Limb (tissue), 2 donors: ENCODE measurements around the gene AHI1.
"Not testable (repeated sequence)": the region's sequence is repeated elsewhere in the genome, so short reads cannot be mapped to it uniquely, and the experiment has no call there.

Experiments
- DNase-seq, 2 donors: peaks; one replicate each; pipeline ENCODE4 v3.0.0-alpha.2; 2016; ENCODE audit errors: extremely low spot score in 2 of 2

Gene AHI1

GRCh38 chr6:135268263-135268662 is 229.3 kb downstream of the AHI1 start:
- no peak for DNase-seq

- no peak for DNase-seq
Observed at GRCh38 chr6:135267085-135267484, 230.5 kb downstream of the AHI1 start.

GRCh38 chr6:135266675-135267074 is 230.9 kb downstream of the AHI1 start:
- DNase-seq: no peak

- DNase-seq: no peak
Observed at GRCh38 chr6:135265278-135265677, 232.3 kb downstream of the AHI1 start.

GRCh38 chr6:135261872-135262725 is 235.4 kb downstream of the AHI1 start:
- no peak for DNase-seq

- no peak for DNase-seq
Observed at GRCh38 chr6:135260612-135261011, 236.9 kb downstream of the AHI1 start.

GRCh38 chr6:135258970-135259369 is 238.6 kb downstream of the AHI1 start:
- DNase-seq: no peak

GRCh38 chr6:135257631-135258405 is 239.7 kb downstream of the AHI1 start:
- no peak for DNase-seq

GRCh38 chr6:135256866-135257265 is 240.7 kb downstream of the AHI1 start:
- no peak for DNase-seq

- no peak for DNase-seq
Observed at GRCh38 chr6:135254471-135254870, 243.1 kb downstream of the AHI1 start.

GRCh38 chr6:135251498-135252441 is 245.8 kb downstream of the AHI1 start:
- DNase-seq: no peak

GRCh38 chr6:135250751-135251497 is 246.6 kb downstream of the AHI1 start:
- DNase-seq: no peak

- DNase-seq: no peak
Observed at GRCh38 chr6:135250234-135250633, 247.3 kb downstream of the AHI1 start.

GRCh38 chr6:135246412-135247012 is 251.0 kb downstream of the AHI1 start:
- not testable (repeated sequence) for DNase-seq

GRCh38 chr6:135244805-135245204 is 252.7 kb downstream of the AHI1 start:
- no peak for DNase-seq

GRCh38 chr6:135243871-135244796 is 253.4 kb downstream of the AHI1 start:
- no peak for DNase-seq

- no peak for DNase-seq
Observed at GRCh38 chr6:135240711-135241110, 256.8 kb downstream of the AHI1 start.

GRCh38 chr6:135236732-135237131 is 260.8 kb downstream of the AHI1 start:
- DNase-seq: no peak

- DNase-seq: no peak
Observed at GRCh38 chr6:135236319-135236718, 261.2 kb downstream of the AHI1 start.
